CD4-positive, alpha-beta T cell (primary cell): Measurements from ENCODE around the gene HECW1. TPM values are rescaled to one million over a fixed set of nuclear protein-coding genes. Genes with fewer than 3 reads are reported as not detected.

Source experiments
- ATAC-seq: fragments of 200-7000 bp; cut with Tn5 transposase; one replicate; pipeline ENCODE4 v1.10.0; 2022; ENCODE audit warnings: mild to moderate bottlenecking; ENCODE audit not compliant: poor library complexity
- CTCF ChIA-PET: fragments of 350-600 bp; sonication (Branson Sonifier 250); formaldehyde crosslinking; loops from one replicate; lab custom pipeline; 2021; ENCODE audit warnings: antibody characterized with exemption, inconsistent platforms; lab: Charles Lee
- POLR2A ChIA-PET: fragments of 350-600 bp; sonication (Branson Sonifier 250); formaldehyde crosslinking; loops from one replicate; lab custom pipeline; 2021; ENCODE audit warnings: antibody characterized with exemption, inconsistent platforms; lab: Charles Lee
- DNase-seq, 14 experiments: peaks; one replicate each; pipeline ENCODE4 v3.0.0-alpha.2; 2013 to 2020; ENCODE audit warnings: mixed read lengths in 2 of 14
- H3K27ac ChIP-seq, 2 donors: one replicate each; pipeline versions ENCODE4 v1.5.1 to v1.7.0; 2013; ENCODE audit warnings: low read length in 2 of 2, low read depth in 1 of 2, mild to moderate bottlenecking in 1 of 2
- H3K27me3 ChIP-seq, 2 experiments: 1 replicate in 1 of 2; 2 replicates in 1 of 2; pipeline versions ENCODE4 v1.6.1 to v1.7.0; 2013; ENCODE audit warnings: low read length in 2 of 2, control low read depth in 1 of 2, mild to moderate bottlenecking in 1 of 2, moderate library complexity in 1 of 2; ENCODE audit not compliant: insufficient read depth in 2 of 2, control insufficient read depth in 1 of 2
- H3K36me3 ChIP-seq: one replicate; pipeline ENCODE4 v1.6.1; 2013; ENCODE audit warnings: low read length, control low read depth; ENCODE audit not compliant: insufficient read depth
- H3K4me1 ChIP-seq: one replicate; pipeline ENCODE4 v1.6.1; 2013; ENCODE audit warnings: low read length, control low read depth; ENCODE audit not compliant: insufficient read depth
- H3K4me3 ChIP-seq: one replicate; pipeline ENCODE4 v1.5.1; 2013; ENCODE audit warnings: mild to moderate bottlenecking, low read length, moderate library complexity
- H3K9me3 ChIP-seq, 2 experiments: 1 replicate in 1 of 2; 2 replicates in 1 of 2; pipeline versions ENCODE4 v1.6.1 to v1.7.0; 2013; ENCODE audit warnings: low read length in 2 of 2, mild to moderate bottlenecking in 2 of 2, control low read depth in 1 of 2, moderate library complexity in 1 of 2; ENCODE audit not compliant: control insufficient read depth in 1 of 2, insufficient read depth in 1 of 2
- H3K27ac Mint-ChIP-seq: one replicate; pipeline ENCODE4 v1.8.0; 2020; ENCODE audit warnings: mixed read lengths
- H3K27me3 Mint-ChIP-seq: one replicate; pipeline ENCODE4 v1.8.0; 2021; ENCODE audit warnings: mixed read lengths
- H3K36me3 Mint-ChIP-seq: one replicate; pipeline ENCODE4 v1.8.0; 2021; ENCODE audit warnings: low read depth, mixed read lengths
- H3K4me1 Mint-ChIP-seq: one replicate; pipeline ENCODE4 v1.8.0; 2021; ENCODE audit warnings: low read depth, mixed read lengths
- H3K4me3 Mint-ChIP-seq: one replicate; pipeline ENCODE4 v1.8.0; 2020; ENCODE audit warnings: mild to moderate bottlenecking, mixed read lengths
- H3K9me3 Mint-ChIP-seq: one replicate; pipeline ENCODE4 v1.8.0; 2020; ENCODE audit warnings: mixed read lengths
- intact Hi-C, 2 experiments: fragments of 100-400 bp; cut with DNase I in 1 of 2; cut with micrococcal nuclease in 1 of 2; formaldehyde crosslinking; loops; one replicate each; pipeline versions ENCODE4 v1.15.1 to v1.9.0; 2023 to 2025; cut with DNase I, micrococcal nuclease
- total RNA-seq, 174 experiments: library from RNA in 2 of 174; stranded (reverse) in 2 of 174; gene quantifications; one replicate each; pipeline ENCODE4 v1.2.3 and lab custom pipeline; 2021 to 2026
- TF ChIP-seq, protein P1 (sequence below): fragments of 200-600 bp; IDR thresholded peaks from one replicate; pipeline ENCODE4 v1.8.0; 2022; ENCODE audit warnings: antibody characterized with exemption, mild to moderate bottlenecking

The HECW1 gene
- total RNA-seq, 2 experiments from 2014 or later, result not detected

DNA sequence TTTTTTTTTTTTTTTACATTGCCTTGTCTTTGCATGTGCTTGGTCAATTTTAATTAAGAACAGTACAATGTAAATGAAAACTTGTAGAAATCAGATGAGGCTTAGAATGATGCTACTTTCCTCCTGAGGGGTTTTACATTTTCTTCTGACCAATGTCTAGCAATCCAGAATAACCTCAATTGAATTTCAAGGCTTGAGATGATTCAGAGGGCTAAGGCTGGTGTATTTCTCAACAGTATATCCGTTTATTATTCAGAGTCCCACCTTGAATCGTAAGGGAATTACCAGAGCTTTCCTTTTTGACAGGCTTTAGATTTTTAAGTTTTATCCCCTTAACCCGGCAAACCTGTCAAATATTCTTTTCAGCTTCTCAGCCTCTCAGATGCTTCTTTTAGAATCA lies 239.2 kb downstream of the HECW1 start:
- Mint-ChIP-seq H3K4me3 (no peak overlapping the region), H3K9me3 (peaks cover 13% of the 10 kb centered on the region), H3K27me3 (peaks cover 77% of the 10 kb centered on the region), H3K27ac (no peak overlapping the region), H3K36me3 (no peaks in the 10 kb centered on the region), H3K4me1 (no peaks in the 10 kb centered on the region)
- H3K9me3 ChIP-seq, result no peaks in the 10 kb centered on the region
- no peaks in the 10 kb centered on the region for H3K4me1 ChIP-seq
- CTCF ChIA-PET, result no interaction called here
- ATAC-seq (no peak), DNase-seq (no peak)
- no peaks in the 10 kb centered on the region for H3K36me3 ChIP-seq
- POLR2A ChIA-PET, result no interaction called here
- H3K27me3 ChIP-seq, result peaks cover 0 to 2% of the 10 kb centered on the region in 2 experiments
- intact Hi-C loops, result no loop called here
- H3K27ac ChIP-seq, result no peak overlapping the region
- TF ChIP-seq, protein P1, sequence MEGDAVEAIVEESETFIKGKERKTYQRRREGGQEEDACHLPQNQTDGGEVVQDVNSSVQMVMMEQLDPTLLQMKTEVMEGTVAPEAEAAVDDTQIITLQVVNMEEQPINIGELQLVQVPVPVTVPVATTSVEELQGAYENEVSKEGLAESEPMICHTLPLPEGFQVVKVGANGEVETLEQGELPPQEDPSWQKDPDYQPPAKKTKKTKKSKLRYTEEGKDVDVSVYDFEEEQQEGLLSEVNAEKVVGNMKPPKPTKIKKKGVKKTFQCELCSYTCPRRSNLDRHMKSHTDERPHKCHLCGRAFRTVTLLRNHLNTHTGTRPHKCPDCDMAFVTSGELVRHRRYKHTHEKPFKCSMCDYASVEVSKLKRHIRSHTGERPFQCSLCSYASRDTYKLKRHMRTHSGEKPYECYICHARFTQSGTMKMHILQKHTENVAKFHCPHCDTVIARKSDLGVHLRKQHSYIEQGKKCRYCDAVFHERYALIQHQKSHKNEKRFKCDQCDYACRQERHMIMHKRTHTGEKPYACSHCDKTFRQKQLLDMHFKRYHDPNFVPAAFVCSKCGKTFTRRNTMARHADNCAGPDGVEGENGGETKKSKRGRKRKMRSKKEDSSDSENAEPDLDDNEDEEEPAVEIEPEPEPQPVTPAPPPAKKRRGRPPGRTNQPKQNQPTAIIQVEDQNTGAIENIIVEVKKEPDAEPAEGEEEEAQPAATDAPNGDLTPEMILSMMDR, result no peak
- no peak overlapping the region for H3K4me3 ChIP-seq

DNA sequence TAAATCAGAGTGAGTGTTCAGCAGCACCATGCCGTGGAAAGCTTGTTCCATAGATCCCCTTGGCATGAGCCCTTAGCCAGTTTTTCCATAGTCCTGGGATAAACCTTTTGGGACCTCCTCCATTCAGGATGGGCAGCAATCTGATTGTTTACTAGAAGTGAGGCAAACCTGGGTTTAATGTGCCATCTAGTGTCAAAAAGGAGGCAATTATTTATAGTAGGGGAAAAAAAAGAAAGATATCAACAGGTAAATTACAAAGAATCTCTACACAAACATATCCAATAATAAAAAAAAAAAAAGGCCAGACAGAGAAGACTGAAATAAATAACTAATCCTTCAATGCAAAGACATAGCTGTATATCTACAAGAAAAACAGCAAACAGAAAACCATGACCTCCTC lies 241.5 kb downstream of the HECW1 start:
- ATAC-seq (no peak), DNase-seq (no peak)
- CTCF ChIA-PET, result no interaction called here
- Mint-ChIP-seq H3K9me3 (peaks cover 13% of the 10 kb centered on the region), H3K4me1 (no peaks in the 10 kb centered on the region), H3K27ac (no peak overlapping the region), H3K27me3 (peaks cover 58% of the 10 kb centered on the region), H3K36me3 (no peaks in the 10 kb centered on the region), H3K4me3 (no peak overlapping the region)
- H3K9me3 ChIP-seq, result no peaks in the 10 kb centered on the region
- no peaks in the 10 kb centered on the region for H3K36me3 ChIP-seq
- TF ChIP-seq, protein P1, result no peak
- no peaks in the 10 kb centered on the region for H3K27me3 ChIP-seq
- no peak overlapping the region for H3K27ac ChIP-seq
- intact Hi-C loops, result no loop called here
- H3K4me1 ChIP-seq, result no peaks in the 10 kb centered on the region
- POLR2A ChIA-PET, result no interaction called here
- no peak overlapping the region for H3K4me3 ChIP-seq

DNA sequence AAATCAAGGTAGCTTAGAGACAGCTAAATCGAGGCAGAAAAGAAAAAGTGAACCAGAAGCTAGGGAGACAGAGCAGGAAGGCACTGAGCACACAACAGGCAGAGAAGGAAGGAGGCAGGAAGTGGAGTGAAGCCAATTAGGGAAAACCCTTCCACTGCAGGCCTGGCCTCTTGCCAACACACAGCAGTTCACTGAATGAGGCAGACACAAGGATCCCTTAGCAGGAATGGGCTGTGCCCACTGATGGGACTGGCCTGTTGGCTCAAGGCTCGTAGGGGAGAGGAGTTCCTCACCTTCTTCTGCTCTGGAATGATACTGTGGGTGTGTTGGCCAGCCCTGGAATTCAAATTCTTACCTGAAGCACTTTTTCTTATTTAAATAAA lies 250.2 kb downstream of the HECW1 start:
- intact Hi-C loops, result no loop called here
- ATAC-seq (no peak), DNase-seq (no peak)
- Mint-ChIP-seq H3K27ac (no peak overlapping the region), H3K4me3 (no peak overlapping the region), H3K9me3 (no peaks in the 10 kb centered on the region), H3K36me3 (no peaks in the 10 kb centered on the region), H3K27me3 (peaks cover 4% of the 10 kb centered on the region), H3K4me1 (no peaks in the 10 kb centered on the region)
- H3K4me3 ChIP-seq, result no peak overlapping the region
- H3K9me3 ChIP-seq, result peaks cover 0 to 8% of the 10 kb centered on the region in 2 experiments
- H3K36me3 ChIP-seq, result no peaks in the 10 kb centered on the region
- no peaks in the 10 kb centered on the region for H3K4me1 ChIP-seq
- TF ChIP-seq, protein P1, result no peak
- no peak overlapping the region for H3K27ac ChIP-seq
- H3K27me3 ChIP-seq, result peaks cover 0 to 4% of the 10 kb centered on the region in 2 experiments
- ChIA-PET POLR2A (no interaction called here), CTCF (no interaction called here)
